Lower leg skin (tissue), 3 donors: ENCODE data around the gene FAM174C.

Source experiments
- POLR2A ChIP-seq, 2 donors: fragments of 450-650 bp; IDR thresholded peaks; one replicate each; pipeline ENCODE4 v1.6.1; 2016 to 2017; ENCODE audit warnings: antibody characterized with exemption in 2 of 2, mild to moderate bottlenecking in 1 of 2, moderate library complexity in 1 of 2
- TF ChIP-seq, protein P1 (sequence below), 3 donors: fragments of 450-650 bp; IDR thresholded peaks; one replicate each; pipeline ENCODE4 v1.5.1; 2016; ENCODE audit warnings: antibody characterized with exemption in 3 of 3, mild to moderate bottlenecking in 3 of 3, moderate library complexity in 2 of 3

DNA sequence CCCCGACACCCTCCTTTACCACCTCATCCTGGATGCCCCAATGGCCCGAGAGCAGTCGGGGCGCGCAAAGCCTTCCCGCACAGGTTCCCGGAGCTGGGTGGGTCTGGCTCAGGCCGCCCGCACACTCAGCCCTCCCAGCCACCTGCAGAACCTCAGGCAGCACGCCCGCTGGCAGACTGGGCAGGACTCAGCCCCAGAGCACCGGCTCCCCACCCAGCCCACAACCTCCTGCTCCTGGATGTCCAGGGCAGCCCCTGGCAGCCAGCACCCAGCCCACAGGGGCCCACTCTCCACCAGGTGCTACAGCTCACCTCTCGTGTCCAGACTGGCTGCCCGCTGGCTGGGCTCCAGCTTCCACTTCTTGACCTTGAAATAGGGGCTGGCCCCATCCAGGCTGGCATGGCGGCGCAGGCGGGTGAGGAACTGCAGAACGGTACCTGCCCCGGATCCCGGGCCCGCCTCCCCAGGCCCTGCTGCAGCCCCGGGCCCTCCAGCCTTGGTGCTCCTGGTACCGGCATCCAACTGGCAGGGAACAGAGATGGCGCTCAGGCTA, 42.1 kb upstream of the FAM174C start:
- TF ChIP-seq, protein P1, sequence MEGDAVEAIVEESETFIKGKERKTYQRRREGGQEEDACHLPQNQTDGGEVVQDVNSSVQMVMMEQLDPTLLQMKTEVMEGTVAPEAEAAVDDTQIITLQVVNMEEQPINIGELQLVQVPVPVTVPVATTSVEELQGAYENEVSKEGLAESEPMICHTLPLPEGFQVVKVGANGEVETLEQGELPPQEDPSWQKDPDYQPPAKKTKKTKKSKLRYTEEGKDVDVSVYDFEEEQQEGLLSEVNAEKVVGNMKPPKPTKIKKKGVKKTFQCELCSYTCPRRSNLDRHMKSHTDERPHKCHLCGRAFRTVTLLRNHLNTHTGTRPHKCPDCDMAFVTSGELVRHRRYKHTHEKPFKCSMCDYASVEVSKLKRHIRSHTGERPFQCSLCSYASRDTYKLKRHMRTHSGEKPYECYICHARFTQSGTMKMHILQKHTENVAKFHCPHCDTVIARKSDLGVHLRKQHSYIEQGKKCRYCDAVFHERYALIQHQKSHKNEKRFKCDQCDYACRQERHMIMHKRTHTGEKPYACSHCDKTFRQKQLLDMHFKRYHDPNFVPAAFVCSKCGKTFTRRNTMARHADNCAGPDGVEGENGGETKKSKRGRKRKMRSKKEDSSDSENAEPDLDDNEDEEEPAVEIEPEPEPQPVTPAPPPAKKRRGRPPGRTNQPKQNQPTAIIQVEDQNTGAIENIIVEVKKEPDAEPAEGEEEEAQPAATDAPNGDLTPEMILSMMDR (IDR thresholded peaks at IDR 0.05) = no peak
- TF ChIP-seq POLR2A (IDR thresholded peaks at IDR 0.05) = no peak
